GM23248 (cell line): ENCODE measurements around the gene ZNF624.

ENCODE experiments used
- EZH2 ChIP-seq: fragments of 200-600 bp; sonication (generic); IDR thresholded peaks from 2 replicates; pipeline ENCODE4 v1.6.1; 2018; ENCODE audit warnings: antibody characterized with exemption, mild to moderate bottlenecking; ENCODE audit not compliant: insufficient read depth, poor library complexity, severe bottlenecking
- EZH2phosphoT487 ChIP-seq: fragments of 200-600 bp; sonication (generic); IDR thresholded peaks from 2 replicates; pipeline ENCODE4 v1.6.1; 2018; ENCODE audit warnings: antibody characterized with exemption, moderate library complexity, mild to moderate bottlenecking, low read depth; ENCODE audit not compliant: insufficient read depth

DNA sequence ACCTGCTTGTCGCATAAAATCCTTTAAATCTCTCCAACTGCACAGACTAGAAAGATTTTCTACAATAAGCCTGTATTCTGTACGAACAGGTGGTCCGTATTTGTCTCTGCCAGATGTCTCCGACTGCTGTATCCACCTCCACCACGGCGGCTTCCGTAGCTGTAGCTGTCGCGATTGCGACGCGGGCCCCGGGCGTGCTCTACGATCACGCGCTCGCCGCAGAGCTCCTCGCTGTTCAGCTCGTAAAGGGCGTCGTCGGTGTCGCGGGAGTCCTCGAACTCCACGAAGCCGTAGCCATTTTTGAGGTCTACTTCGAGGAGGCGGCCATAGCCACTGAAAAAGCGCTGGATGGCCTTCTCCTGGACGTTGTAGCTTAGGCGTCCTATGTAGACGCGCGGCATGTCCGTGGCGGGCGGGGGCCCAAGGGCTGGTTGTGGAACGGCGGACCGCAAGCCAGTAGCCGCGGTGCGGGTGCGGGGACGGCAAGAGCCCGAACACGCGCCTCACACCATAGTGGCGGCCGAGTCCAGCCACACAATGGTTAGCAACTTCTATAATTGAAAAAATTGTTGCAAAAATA is 36.1 kb downstream of the ZNF624 start:
- TF ChIP-seq EZH2 = no peak
- TF ChIP-seq EZH2phosphoT487 = no peak
